Central memory CD8-positive, alpha-beta T cell (primary cell): ENCODE measurements around the gene TMEM60.

Experiments used
- ATAC-seq: fragments of 150-1000 bp; cut with Tn5 transposase; replicated peaks from 2 replicates; pipeline ENCODE4 v1.10.0; 2022; ENCODE audit warnings: mild to moderate bottlenecking, moderate FRiP score, moderate number of reproducible peaks; ENCODE audit not compliant: poor library complexity, severe bottlenecking; ENCODE audit errors: extremely low read depth
- DNase-seq, 2 donors: peaks; one replicate each; pipeline ENCODE4 v3.0.0; 2021; ENCODE audit warnings: low spot score in 2 of 2
- H3K27ac Mint-ChIP-seq: one replicate; pipeline ENCODE4 v1.8.0; 2022; ENCODE audit warnings: low read depth, mild to moderate bottlenecking, moderate library complexity, mixed read lengths
- H3K27me3 Mint-ChIP-seq: one replicate; pipeline ENCODE4 v1.8.0; 2022; ENCODE audit warnings: mixed read lengths
- H3K36me3 Mint-ChIP-seq: one replicate; pipeline ENCODE4 v1.8.0; 2022; ENCODE audit warnings: mild to moderate bottlenecking, moderate library complexity, mixed read lengths; ENCODE audit not compliant: insufficient read depth
- H3K4me1 Mint-ChIP-seq: one replicate; pipeline ENCODE4 v1.8.0; 2022; ENCODE audit warnings: mixed read lengths
- H3K4me3 Mint-ChIP-seq: one replicate; pipeline ENCODE4 v1.8.0; 2022; ENCODE audit warnings: mild to moderate bottlenecking, moderate library complexity, mixed read lengths
- H3K9me3 Mint-ChIP-seq: one replicate; pipeline ENCODE4 v1.8.0; 2022; ENCODE audit warnings: mixed read lengths

TMEM60 gene

DNA sequence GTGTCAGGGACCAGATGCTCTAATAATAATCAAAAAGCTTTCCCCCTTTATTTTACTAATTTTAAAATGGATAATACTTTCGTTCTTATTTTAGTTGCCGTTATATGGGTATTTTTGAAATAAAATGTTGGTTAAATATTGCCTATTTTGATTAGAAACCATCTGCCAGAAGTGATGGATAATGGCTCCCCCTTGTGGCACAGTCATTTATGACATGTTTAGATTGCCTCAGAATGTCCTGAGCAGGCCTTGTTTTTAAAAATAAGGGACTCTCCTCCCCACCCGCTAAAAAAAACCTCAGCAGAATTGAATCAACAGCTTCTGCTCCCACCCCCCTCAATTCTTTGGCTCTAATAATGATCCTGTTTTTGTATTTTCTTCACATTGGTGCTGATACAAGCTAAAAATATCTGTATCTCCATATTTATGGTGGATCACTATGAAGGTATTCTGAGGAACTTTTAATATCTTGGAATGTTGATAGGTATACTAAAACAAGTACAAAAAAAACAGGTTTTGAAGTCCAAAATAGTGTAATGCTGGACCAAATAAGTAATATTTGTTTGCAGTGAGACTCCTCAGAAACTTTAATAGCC is 38.8 kb downstream of the TMEM60 start:
- Mint-ChIP-seq H3K4me1 (peaks cover 30% of the 10 kb centered on the region), H3K27me3 (no peaks in the 10 kb centered on the region), H3K36me3 (peaks cover 10% of the 10 kb centered on the region), H3K4me3 (no peak overlapping the region), H3K27ac (no peak overlapping the region), H3K9me3 (no peaks in the 10 kb centered on the region)
- peak; percentile 67 for ATAC-seq
- peak; percentile 64 to 71 for DNase-seq

- ATAC-seq = no peak
- Mint-ChIP-seq H3K36me3 (peaks cover 6% of the 10 kb centered on the region), H3K27ac (peak overlapping the region; percentile 35), H3K4me1 (peaks cover 28% of the 10 kb centered on the region), H3K4me3 (no peak overlapping the region), H3K27me3 (no peaks in the 10 kb centered on the region), H3K9me3 (no peaks in the 10 kb centered on the region)
- no peak for DNase-seq
Measured at GRCh38 chr7:77757589-77757988, 40.6 kb downstream of the TMEM60 start.

DNA sequence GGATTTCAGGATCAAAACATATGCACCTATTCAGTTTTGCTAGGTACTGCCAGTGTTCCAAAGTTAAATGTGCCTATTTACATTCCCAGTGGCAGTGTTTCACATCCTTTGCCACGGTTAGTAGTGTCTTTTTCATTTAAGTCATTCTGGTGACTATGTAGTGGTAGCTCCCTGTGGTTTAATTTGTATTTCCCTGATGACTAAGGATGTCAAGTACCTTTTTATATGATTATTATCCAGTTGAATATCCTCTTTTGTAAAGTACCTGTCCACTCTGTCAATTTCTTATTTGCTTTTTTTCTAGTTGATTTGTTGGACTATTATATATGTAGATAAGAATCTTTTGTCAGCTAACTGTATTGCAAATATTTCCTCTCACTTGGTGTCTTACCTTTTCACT is 45.1 kb downstream of the TMEM60 start:
- Mint-ChIP-seq H3K27me3 (no peaks in the 10 kb centered on the region), H3K36me3 (peaks cover 24% of the 10 kb centered on the region), H3K4me3 (no peak overlapping the region), H3K9me3 (no peaks in the 10 kb centered on the region), H3K27ac (no peak overlapping the region), H3K4me1 (peaks cover 46% of the 10 kb centered on the region)
- ATAC-seq = no peak
- no peak for DNase-seq

DNA sequence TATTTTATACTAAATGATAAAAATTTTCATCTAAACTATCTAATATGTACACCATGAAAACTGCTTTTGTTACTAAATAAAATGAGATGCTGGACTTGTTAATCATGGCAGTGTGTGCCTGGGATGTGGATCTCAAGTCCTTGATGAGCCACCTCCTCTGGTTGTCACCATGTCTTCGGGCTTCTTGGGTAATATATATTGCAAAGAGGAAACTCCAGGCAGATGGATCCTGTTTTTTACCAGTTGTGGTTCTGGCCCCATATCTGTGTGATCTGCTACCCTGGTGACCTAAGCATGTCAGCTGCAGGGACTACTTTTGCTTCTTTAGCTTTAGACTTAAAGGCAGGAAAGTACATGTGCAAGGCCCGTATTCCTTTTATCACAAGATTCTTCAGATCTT is 46.2 kb downstream of the TMEM60 start:
- peaks cover 50% of the 10 kb centered on the region for H3K4me1 Mint-ChIP-seq
- no peaks in the 10 kb centered on the region for H3K9me3 Mint-ChIP-seq
- DNase-seq (no peak), ATAC-seq (no peak)
- no peak overlapping the region for H3K27ac Mint-ChIP-seq
- H3K27me3 Mint-ChIP-seq = no peaks in the 10 kb centered on the region
- H3K4me3 Mint-ChIP-seq = no peak overlapping the region
- peaks cover 24% of the 10 kb centered on the region for H3K36me3 Mint-ChIP-seq

DNA sequence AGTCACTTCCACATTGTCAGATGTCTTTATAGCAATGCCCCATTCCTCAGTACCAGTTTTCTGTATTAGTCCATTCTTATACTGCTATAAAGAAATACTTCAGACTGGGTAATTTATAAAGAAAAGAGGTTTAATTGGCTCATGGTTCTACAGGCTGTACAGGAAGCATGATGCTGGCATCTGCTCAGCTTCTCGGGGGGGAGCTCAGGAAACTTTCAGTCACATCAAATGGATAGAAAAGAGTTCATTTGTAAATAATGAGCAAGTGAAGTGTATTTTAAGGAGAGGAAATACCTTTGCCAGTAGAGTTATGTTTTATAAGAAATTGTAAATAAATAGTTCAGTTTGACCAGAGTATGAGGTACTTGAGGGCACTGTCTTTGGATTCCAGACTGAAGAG is 50.5 kb downstream of the TMEM60 start:
- H3K36me3 Mint-ChIP-seq = peaks cover 22% of the 10 kb centered on the region
- DNase-seq = no peak
- peak overlapping the region; percentile 74 for H3K27ac Mint-ChIP-seq
- no peaks in the 10 kb centered on the region for H3K9me3 Mint-ChIP-seq
- no peak overlapping the region for H3K4me3 Mint-ChIP-seq
- no peaks in the 10 kb centered on the region for H3K27me3 Mint-ChIP-seq
- H3K4me1 Mint-ChIP-seq = peaks cover 57% of the 10 kb centered on the region
- no peak for ATAC-seq

- Mint-ChIP-seq H3K27ac (peak overlapping the region; percentile 74), H3K4me1 (peaks cover 54% of the 10 kb centered on the region)
- ATAC-seq = no peak
Measured at GRCh38 chr7:77747178-77747577, 51.1 kb downstream of the TMEM60 start.

DNA sequence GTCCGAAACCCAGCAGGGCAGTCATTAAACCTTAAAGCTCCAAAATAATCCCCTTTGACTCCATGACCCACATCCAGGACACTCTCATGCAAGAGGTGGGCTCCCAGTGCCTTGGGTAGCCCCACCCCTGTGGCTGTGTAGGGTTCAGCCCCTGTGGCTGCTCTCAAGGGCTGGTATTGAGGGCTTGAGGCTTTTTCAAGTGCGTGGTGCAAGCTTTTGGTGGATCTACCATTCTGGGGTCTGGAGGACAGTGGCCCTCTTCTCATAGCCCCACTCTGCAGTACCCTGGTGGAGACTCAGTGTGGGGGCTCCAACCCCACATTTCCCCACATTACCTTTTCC is 51.4 kb downstream of the TMEM60 start:
- no peaks in the 10 kb centered on the region for H3K9me3 Mint-ChIP-seq
- peaks cover 55% of the 10 kb centered on the region for H3K4me1 Mint-ChIP-seq
- peaks cover 23% of the 10 kb centered on the region for H3K36me3 Mint-ChIP-seq
- DNase-seq = no peak
- H3K27me3 Mint-ChIP-seq = no peaks in the 10 kb centered on the region
- ATAC-seq = no peak
- peak overlapping the region; percentile 32 for H3K27ac Mint-ChIP-seq
- no peak overlapping the region for H3K4me3 Mint-ChIP-seq

More at GRCh38 chr7:77747178-77747577, 51.1 kb downstream of the TMEM60 start:
- Mint-ChIP-seq H3K36me3 (peaks cover 23% of the 10 kb centered on the region), H3K27me3 (no peaks in the 10 kb centered on the region), H3K4me3 (no peak overlapping the region), H3K9me3 (no peaks in the 10 kb centered on the region)
- no peak for DNase-seq

DNA sequence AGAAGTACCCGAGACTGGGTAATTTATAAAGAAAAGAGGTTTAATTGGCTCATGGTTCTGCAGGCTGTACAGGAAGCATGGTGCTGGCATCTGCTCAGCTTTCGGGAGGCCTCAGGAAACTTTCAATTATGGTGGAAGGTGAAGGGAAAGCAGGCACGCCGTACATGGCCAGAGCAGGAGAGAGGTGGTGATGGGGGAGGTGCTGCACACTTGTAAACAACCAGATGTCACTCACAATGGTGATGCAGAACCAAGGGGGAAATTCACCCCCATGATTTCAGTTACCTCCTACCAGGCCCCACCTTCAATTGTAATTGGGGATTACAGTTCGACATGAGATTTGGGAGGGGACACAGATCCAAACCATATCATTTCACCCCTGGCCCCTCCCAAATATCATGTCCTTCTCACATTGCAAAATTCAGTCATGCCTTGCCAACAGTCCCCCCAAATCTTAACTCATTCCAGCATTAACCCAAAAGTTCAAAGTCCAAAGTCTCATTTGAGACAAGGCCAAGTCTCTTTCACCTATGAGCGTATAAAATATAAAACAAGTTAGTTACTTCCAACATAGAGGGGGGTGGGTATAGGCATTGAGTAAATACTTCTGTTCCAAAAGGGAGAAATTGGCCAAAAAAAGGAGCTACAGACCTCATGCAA is 51.9 kb downstream of the TMEM60 start:
- Mint-ChIP-seq H3K9me3 (no peaks in the 10 kb centered on the region), H3K4me3 (no peak overlapping the region), H3K36me3 (peaks cover 23% of the 10 kb centered on the region), H3K4me1 (peaks cover 56% of the 10 kb centered on the region), H3K27me3 (no peaks in the 10 kb centered on the region), H3K27ac (no peak overlapping the region)
- ATAC-seq (no peak), DNase-seq (no peak)

- no peak for DNase-seq
- Mint-ChIP-seq H3K36me3 (peaks cover 20% of the 10 kb centered on the region), H3K9me3 (no peaks in the 10 kb centered on the region), H3K27me3 (no peaks in the 10 kb centered on the region), H3K27ac (no peak overlapping the region), H3K4me1 (peaks cover 53% of the 10 kb centered on the region), H3K4me3 (no peak overlapping the region)
- ATAC-seq = no peak
Measured at GRCh38 chr7:77745746-77746145, 52.5 kb downstream of the TMEM60 start.
